Panc1 (cell line): Measurements from ENCODE around the gene EML6.

ENCODE experiments used
- POLR2AphosphoS5 ChIP-seq: IDR thresholded peaks from 2 replicates; pipeline ENCODE4 v1.6.1; 2012; ENCODE audit warnings: mild to moderate bottlenecking, low read depth, low read length, moderate library complexity
- SIN3A ChIP-seq: IDR thresholded peaks from 2 replicates; pipeline ENCODE4 v1.6.1; 2012; ENCODE audit warnings: low read depth, mild to moderate bottlenecking, low read length, moderate library complexity, borderline replicate concordance; ENCODE audit not compliant: insufficient read depth
- TCF7L2 ChIP-seq: IDR thresholded peaks from 2 replicates; pipeline ENCODE4 v1.6.1; 2011; ENCODE audit warnings: mild to moderate bottlenecking, low read depth, low read length, inconsistent platforms
- TF ChIP-seq, protein P1 (sequence below): fragments of 450-650 bp; IDR thresholded peaks from 2 replicates; pipeline ENCODE4 v1.5.1; 2017; ENCODE audit warnings: mild to moderate bottlenecking
- TF ChIP-seq, protein P2 (sequence below), 2 experiments: IDR thresholded peaks; 2 replicates each; pipeline ENCODE4 v1.6.1; 2011 to 2012; ENCODE audit warnings: low read depth in 2 of 2, control low read depth in 1 of 2, low read length in 1 of 2, mild to moderate bottlenecking in 1 of 2, moderate library complexity in 1 of 2; ENCODE audit not compliant: insufficient read depth in 1 of 2

- TF ChIP-seq, protein P1, sequence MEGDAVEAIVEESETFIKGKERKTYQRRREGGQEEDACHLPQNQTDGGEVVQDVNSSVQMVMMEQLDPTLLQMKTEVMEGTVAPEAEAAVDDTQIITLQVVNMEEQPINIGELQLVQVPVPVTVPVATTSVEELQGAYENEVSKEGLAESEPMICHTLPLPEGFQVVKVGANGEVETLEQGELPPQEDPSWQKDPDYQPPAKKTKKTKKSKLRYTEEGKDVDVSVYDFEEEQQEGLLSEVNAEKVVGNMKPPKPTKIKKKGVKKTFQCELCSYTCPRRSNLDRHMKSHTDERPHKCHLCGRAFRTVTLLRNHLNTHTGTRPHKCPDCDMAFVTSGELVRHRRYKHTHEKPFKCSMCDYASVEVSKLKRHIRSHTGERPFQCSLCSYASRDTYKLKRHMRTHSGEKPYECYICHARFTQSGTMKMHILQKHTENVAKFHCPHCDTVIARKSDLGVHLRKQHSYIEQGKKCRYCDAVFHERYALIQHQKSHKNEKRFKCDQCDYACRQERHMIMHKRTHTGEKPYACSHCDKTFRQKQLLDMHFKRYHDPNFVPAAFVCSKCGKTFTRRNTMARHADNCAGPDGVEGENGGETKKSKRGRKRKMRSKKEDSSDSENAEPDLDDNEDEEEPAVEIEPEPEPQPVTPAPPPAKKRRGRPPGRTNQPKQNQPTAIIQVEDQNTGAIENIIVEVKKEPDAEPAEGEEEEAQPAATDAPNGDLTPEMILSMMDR, result no peak
- TF ChIP-seq POLR2AphosphoS5, result no peak
- no peak for TF ChIP-seq TCF7L2
- TF ChIP-seq, protein P2, sequence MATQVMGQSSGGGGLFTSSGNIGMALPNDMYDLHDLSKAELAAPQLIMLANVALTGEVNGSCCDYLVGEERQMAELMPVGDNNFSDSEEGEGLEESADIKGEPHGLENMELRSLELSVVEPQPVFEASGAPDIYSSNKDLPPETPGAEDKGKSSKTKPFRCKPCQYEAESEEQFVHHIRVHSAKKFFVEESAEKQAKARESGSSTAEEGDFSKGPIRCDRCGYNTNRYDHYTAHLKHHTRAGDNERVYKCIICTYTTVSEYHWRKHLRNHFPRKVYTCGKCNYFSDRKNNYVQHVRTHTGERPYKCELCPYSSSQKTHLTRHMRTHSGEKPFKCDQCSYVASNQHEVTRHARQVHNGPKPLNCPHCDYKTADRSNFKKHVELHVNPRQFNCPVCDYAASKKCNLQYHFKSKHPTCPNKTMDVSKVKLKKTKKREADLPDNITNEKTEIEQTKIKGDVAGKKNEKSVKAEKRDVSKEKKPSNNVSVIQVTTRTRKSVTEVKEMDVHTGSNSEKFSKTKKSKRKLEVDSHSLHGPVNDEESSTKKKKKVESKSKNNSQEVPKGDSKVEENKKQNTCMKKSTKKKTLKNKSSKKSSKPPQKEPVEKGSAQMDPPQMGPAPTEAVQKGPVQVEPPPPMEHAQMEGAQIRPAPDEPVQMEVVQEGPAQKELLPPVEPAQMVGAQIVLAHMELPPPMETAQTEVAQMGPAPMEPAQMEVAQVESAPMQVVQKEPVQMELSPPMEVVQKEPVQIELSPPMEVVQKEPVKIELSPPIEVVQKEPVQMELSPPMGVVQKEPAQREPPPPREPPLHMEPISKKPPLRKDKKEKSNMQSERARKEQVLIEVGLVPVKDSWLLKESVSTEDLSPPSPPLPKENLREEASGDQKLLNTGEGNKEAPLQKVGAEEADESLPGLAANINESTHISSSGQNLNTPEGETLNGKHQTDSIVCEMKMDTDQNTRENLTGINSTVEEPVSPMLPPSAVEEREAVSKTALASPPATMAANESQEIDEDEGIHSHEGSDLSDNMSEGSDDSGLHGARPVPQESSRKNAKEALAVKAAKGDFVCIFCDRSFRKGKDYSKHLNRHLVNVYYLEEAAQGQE (IDR thresholded peaks at IDR 0.05; ENCODE audit: insufficient read depth in 1 of 2, low read depth in 2 of 2, low read length in 1 of 2), result no peak
- no peak for TF ChIP-seq SIN3A
These were observed 8.5 kb upstream of the EML6 start for GRCh38 chr2:54714996-54715395.
